Measurements from ENCODE around the gene PRKAR1B. TPM values are rescaled to one million over a fixed set of nuclear protein-coding genes. Genes with fewer than 3 reads are reported as not detected.

The PRKAR1B gene
- total RNA-seq, 2 experiments from 2014 or later = 22.5 to 41.6 TPM

GRCh38 chr7:571718-572415, 155.2 kb downstream of the PRKAR1B start:
- intact Hi-C loops (cut with micrococcal nuclease; ENCODE audit: unreplicated experiment) = no loop called here
- H3K36me3 ChIP-seq (ENCODE audit: insufficient read depth, low read length) = no peaks in the 10 kb centered on the region
- H2AFZ ChIP-seq (ENCODE audit: low read length) = no peak overlapping the region
- no peaks in the 10 kb centered on the region for H3K9me2 ChIP-seq (ENCODE audit: insufficient read depth, low read length)
- H3K4me3 ChIP-seq (ENCODE audit: low read depth, low read length, poor library complexity, severe bottlenecking) = no peak overlapping the region
- H3K79me2 ChIP-seq (ENCODE audit: insufficient read depth, low read depth, low read length) = no peaks in the 10 kb centered on the region
- no peaks in the 10 kb centered on the region for H3K9me3 ChIP-seq (ENCODE audit: low read length)
- POLR2A ChIA-PET = no interaction called here
- H3K4me1 ChIP-seq (ENCODE audit: insufficient read depth, low read length, poor library complexity, severe bottlenecking) = no peaks in the 10 kb centered on the region
- BruUV-seq (replicated peaks) = no TSS peak
- H3K27ac ChIP-seq (ENCODE audit: low read depth, low read length, poor library complexity, severe bottlenecking) = no peak overlapping the region
- no peaks in the 10 kb centered on the region for H4K20me1 ChIP-seq (ENCODE audit: insufficient read depth, low read length)
- no peak overlapping the region for H3K4me2 ChIP-seq (ENCODE audit: low read length)
- no peak for DNase-seq (ENCODE audit: low spot score)
- TF ChIP-seq, protein P1, sequence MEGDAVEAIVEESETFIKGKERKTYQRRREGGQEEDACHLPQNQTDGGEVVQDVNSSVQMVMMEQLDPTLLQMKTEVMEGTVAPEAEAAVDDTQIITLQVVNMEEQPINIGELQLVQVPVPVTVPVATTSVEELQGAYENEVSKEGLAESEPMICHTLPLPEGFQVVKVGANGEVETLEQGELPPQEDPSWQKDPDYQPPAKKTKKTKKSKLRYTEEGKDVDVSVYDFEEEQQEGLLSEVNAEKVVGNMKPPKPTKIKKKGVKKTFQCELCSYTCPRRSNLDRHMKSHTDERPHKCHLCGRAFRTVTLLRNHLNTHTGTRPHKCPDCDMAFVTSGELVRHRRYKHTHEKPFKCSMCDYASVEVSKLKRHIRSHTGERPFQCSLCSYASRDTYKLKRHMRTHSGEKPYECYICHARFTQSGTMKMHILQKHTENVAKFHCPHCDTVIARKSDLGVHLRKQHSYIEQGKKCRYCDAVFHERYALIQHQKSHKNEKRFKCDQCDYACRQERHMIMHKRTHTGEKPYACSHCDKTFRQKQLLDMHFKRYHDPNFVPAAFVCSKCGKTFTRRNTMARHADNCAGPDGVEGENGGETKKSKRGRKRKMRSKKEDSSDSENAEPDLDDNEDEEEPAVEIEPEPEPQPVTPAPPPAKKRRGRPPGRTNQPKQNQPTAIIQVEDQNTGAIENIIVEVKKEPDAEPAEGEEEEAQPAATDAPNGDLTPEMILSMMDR (conservative IDR thresholded peaks at IDR 0.05; ENCODE audit: low read length) = no peak
- TF ChIP-seq EZH2phosphoT487 (IDR thresholded peaks at IDR 0.05; ENCODE audit: borderline replicate concordance, low read depth, low read length) = no peak
- CTCF ChIA-PET (ENCODE audit: unreplicated experiment) = no interaction called here

DNA sequence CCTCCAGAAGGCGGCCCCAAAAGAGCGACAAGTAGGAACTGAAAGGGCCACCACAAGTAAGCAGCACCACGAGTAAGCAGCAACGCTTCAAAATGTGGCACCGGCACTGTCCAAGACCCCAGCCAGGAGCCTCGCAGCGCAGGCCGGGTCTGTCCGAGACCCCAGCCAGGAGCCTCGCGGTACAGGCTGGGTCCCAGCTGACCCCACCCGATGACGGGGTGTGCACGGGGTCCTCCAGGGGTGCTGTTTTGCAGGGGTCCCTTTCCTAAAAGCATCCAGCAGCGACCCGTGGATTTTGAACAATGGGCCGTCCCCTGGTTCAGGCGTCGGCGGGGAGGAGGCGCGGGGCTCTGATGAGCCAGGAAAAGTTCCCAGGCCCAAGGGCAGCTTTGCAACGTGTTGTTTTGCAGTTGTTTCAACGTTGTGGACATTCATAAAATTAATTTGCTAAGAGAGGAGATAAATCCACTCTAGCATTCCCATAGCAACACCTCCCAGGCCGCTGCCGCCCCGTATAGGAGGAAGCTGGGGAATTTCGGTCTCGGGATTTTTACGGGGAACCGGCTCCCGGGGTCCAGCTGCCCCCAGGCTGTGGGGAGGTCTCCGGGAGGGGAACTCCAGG, 155.9 kb downstream of the PRKAR1B start:
- H2AFZ ChIP-seq (ENCODE audit: low read length) = no peak overlapping the region
- TF ChIP-seq EZH2phosphoT487 (IDR thresholded peaks at IDR 0.05; ENCODE audit: borderline replicate concordance, low read depth, low read length) = no peak
- TF ChIP-seq, protein P1 (conservative IDR thresholded peaks at IDR 0.05; ENCODE audit: low read length) = no peak
- H3K4me1 ChIP-seq (ENCODE audit: insufficient read depth, low read length, poor library complexity, severe bottlenecking) = no peaks in the 10 kb centered on the region
- H3K9me3 ChIP-seq (ENCODE audit: low read length) = no peaks in the 10 kb centered on the region
- no peak for DNase-seq (ENCODE audit: low spot score)
- ChIA-PET CTCF (ENCODE audit: unreplicated experiment) (no interaction called here), POLR2A (no interaction called here)
- no peak overlapping the region for H3K4me3 ChIP-seq (ENCODE audit: low read depth, low read length, poor library complexity, severe bottlenecking)
- no peaks in the 10 kb centered on the region for H3K9me2 ChIP-seq (ENCODE audit: insufficient read depth, low read length)
- intact Hi-C loops (cut with micrococcal nuclease; ENCODE audit: unreplicated experiment) = no loop called here
- no peaks in the 10 kb centered on the region for H3K79me2 ChIP-seq (ENCODE audit: insufficient read depth, low read depth, low read length)
- no peak overlapping the region for H3K27ac ChIP-seq (ENCODE audit: low read depth, low read length, poor library complexity, severe bottlenecking)
- no TSS peak for BruUV-seq (replicated peaks)
- no peaks in the 10 kb centered on the region for H3K36me3 ChIP-seq (ENCODE audit: insufficient read depth, low read length)
- no peak overlapping the region for H3K4me2 ChIP-seq (ENCODE audit: low read length)
- H4K20me1 ChIP-seq (ENCODE audit: insufficient read depth, low read length) = no peaks in the 10 kb centered on the region

GRCh38 chr7:570801-571070, 156.3 kb downstream of the PRKAR1B start:
- Histone ChIP-seq H4K20me1 (ENCODE audit: insufficient read depth, low read length) (no peaks in the 10 kb centered on the region), H3K79me2 (ENCODE audit: insufficient read depth, low read depth, low read length) (no peaks in the 10 kb centered on the region), H3K4me1 (ENCODE audit: insufficient read depth, low read length, poor library complexity, severe bottlenecking) (no peaks in the 10 kb centered on the region), H3K9me3 (ENCODE audit: low read length) (no peaks in the 10 kb centered on the region), H3K27ac (ENCODE audit: low read depth, low read length, poor library complexity, severe bottlenecking) (no peak overlapping the region), H3K4me3 (ENCODE audit: low read depth, low read length, poor library complexity, severe bottlenecking) (no peak overlapping the region), H3K36me3 (ENCODE audit: insufficient read depth, low read length) (no peaks in the 10 kb centered on the region), H3K4me2 (ENCODE audit: low read length) (no peak overlapping the region), H3K9me2 (ENCODE audit: insufficient read depth, low read length) (no peaks in the 10 kb centered on the region), H2AFZ (ENCODE audit: low read length) (no peak overlapping the region)
- BruUV-seq (replicated peaks) = no TSS peak
- intact Hi-C loops (cut with micrococcal nuclease; ENCODE audit: unreplicated experiment) = no loop called here
- POLR2A ChIA-PET = no interaction called here
- no peak for TF ChIP-seq EZH2phosphoT487 (IDR thresholded peaks at IDR 0.05; ENCODE audit: borderline replicate concordance, low read depth, low read length)
- TF ChIP-seq, protein P1 (conservative IDR thresholded peaks at IDR 0.05; ENCODE audit: low read length) = no peak
- DNase-seq (ENCODE audit: low spot score) = no peak
- CTCF ChIA-PET (ENCODE audit: unreplicated experiment) = no interaction called here
